Subcutaneous adipose tissue (tissue), 4 donors: ENCODE measurements around the gene GTPBP4. TPM values are rescaled to one million over a fixed set of nuclear protein-coding genes. Genes with fewer than 3 reads are reported as not detected.

Source experiments
- total RNA-seq, 4 donors: library from RNA; depleted of rRNA; stranded (reverse); fragments of >200 nt; gene quantifications; one replicate each; pipeline ENCODE4 v1.1.0, GENCODE V29; 2016
- TF ChIP-seq, protein P1 (sequence below): fragments of 450-650 bp; IDR thresholded peaks from one replicate; pipeline ENCODE4 v1.5.1; 2016; ENCODE audit warnings: low read depth, mild to moderate bottlenecking, control low read depth, antibody characterized with exemption, moderate library complexity

The GTPBP4 gene
- total RNA-seq, 4 donors from 2014 or later = 26.3 to 31.9 (median 29.6) TPM

DNA sequence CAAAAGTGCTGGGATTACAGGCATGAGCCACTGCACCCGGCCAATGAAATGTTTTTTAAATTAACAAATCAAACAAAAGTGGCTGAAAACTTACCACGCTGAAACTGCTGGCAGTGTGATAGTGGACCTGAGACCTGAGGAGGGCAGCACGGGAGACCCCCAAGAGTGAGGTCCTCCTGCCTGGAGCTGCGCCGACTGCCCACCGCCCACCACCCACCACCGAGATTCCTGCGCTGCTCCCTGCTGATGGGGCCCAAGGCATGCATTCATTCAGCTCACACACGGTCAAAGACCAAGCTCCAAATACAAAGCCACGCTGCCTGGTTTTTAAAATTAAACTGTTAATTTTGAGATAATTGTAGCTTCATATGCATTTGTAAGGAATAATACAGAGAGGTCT lies 40.4 kb upstream of the GTPBP4 start:
- TF ChIP-seq, protein P1, sequence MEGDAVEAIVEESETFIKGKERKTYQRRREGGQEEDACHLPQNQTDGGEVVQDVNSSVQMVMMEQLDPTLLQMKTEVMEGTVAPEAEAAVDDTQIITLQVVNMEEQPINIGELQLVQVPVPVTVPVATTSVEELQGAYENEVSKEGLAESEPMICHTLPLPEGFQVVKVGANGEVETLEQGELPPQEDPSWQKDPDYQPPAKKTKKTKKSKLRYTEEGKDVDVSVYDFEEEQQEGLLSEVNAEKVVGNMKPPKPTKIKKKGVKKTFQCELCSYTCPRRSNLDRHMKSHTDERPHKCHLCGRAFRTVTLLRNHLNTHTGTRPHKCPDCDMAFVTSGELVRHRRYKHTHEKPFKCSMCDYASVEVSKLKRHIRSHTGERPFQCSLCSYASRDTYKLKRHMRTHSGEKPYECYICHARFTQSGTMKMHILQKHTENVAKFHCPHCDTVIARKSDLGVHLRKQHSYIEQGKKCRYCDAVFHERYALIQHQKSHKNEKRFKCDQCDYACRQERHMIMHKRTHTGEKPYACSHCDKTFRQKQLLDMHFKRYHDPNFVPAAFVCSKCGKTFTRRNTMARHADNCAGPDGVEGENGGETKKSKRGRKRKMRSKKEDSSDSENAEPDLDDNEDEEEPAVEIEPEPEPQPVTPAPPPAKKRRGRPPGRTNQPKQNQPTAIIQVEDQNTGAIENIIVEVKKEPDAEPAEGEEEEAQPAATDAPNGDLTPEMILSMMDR = no peak

GRCh38 chr10:948347-948746 lies 39.9 kb upstream of the GTPBP4 start:
- TF ChIP-seq, protein P1 = no peak

GRCh38 chr10:949446-949845 lies 38.8 kb upstream of the GTPBP4 start:
- TF ChIP-seq, protein P1 = no peak

- TF ChIP-seq, protein P1 = no peak
Observed at GRCh38 chr10:953836-954235, 34.4 kb upstream of the GTPBP4 start.

DNA sequence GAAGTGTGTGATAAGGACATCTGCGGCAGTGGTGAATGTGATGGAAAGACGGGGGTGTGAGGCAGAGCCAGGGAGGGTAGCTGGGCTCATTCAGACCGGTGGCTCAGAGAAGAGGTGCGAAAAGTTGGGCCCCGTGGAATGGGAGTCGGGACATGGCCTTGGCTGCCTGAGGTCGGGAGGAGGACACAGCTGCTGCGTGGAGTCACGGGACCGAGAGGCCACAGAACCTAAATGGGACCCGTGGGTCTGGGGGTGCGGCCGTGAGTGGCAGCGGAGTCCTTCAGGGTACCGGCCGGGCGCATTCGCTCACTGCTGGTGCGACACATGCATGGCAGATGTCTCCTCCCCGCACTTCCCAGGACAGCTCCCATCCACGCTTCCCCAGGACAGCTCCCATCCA lies 33.8 kb upstream of the GTPBP4 start:
- TF ChIP-seq, protein P1 = no peak

GRCh38 chr10:955127-955819 lies 33.0 kb upstream of the GTPBP4 start:
- TF ChIP-seq, protein P1 = no peak

DNA sequence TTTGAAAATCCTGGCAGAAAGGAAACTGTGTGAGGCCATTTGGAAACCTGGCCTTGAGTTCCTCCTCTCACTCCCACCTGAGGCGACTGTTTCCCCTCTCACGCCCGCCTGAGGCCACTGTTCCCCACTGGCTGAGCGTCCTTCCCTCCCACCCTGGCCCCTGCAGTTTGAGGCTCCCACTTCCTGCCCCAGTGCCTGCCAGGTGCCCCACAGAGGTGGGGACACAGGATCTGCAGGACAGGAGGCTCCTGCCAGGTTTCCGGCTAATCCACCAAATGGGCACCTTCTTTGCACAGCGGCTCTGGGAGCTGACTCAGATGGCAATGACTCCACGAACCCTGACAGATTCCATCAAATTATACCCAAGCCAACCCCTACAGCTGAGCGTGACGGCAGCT lies 32.4 kb upstream of the GTPBP4 start:
- TF ChIP-seq, protein P1 = no peak
